Hypothalamus (tissue), 51 donors: Measurements from ENCODE around the gene VCL.
"Not testable (repeated sequence)": the region's sequence is repeated elsewhere in the genome, so short reads cannot be mapped to it uniquely, and the experiment has no call there.

Experiments used
- DNase-seq, 51 donors: peaks; one replicate each; lab custom pipeline; 2025; lab: John Stamatoyannopoulos, UW

The VCL gene

GRCh38 chr10:73997787-73998622, at the start of gene VCL:
Gene VCL, plus strand, starts transcription at chr10:73998116. Its CDS starts 92 bp downstream, at chr10:73998208.
- DNase-seq, result peak; percentile 50 to 98 (median 95)

- no peak for DNase-seq
Measured at GRCh38 chr10:73948947-73949633, 48.8 kb upstream of the VCL start.

- no peak for DNase-seq
Measured at GRCh38 chr10:73950155-73950948, 47.6 kb upstream of the VCL start.

GRCh38 chr10:73953665-73954064, 44.3 kb upstream of the VCL start:
- DNase-seq, result no peak

- DNase-seq, result no peak
Measured at GRCh38 chr10:73954737-73955136, 43.2 kb upstream of the VCL start.

- no peak for DNase-seq
Measured at GRCh38 chr10:73955719-73956118, 42.2 kb upstream of the VCL start.

GRCh38 chr10:73956476-73957359, 41.2 kb upstream of the VCL start:
- peak in 4 of 51 donors; percentile 3 to 22 (median 6) for DNase-seq

- no peak for DNase-seq
Measured at GRCh38 chr10:73959484-73960243, 38.3 kb upstream of the VCL start.

- DNase-seq, result no peak
Measured at GRCh38 chr10:73962386-73962785, 35.5 kb upstream of the VCL start.

GRCh38 chr10:73963533-73963932, 34.4 kb upstream of the VCL start:
- DNase-seq, result not testable (repeated sequence)

- DNase-seq, result no peak
Measured at GRCh38 chr10:73964743-73965142, 33.2 kb upstream of the VCL start.

GRCh38 chr10:73965267-73965889, 32.5 kb upstream of the VCL start:
- not testable (repeated sequence) for DNase-seq

GRCh38 chr10:73965890-73966768, 31.8 kb upstream of the VCL start:
- DNase-seq, result peak in 10 of 51 donors; percentile 5 to 41 (median 18)

GRCh38 chr10:73967022-73967429, 30.9 kb upstream of the VCL start:
- DNase-seq, result no peak

GRCh38 chr10:73967544-73967943, 30.4 kb upstream of the VCL start:
- no peak for DNase-seq

GRCh38 chr10:73968098-73968521, 29.8 kb upstream of the VCL start:
- peak in 1 of 51 donors; percentile 30 for DNase-seq

- no peak for DNase-seq
Measured at GRCh38 chr10:73969224-73969841, 28.6 kb upstream of the VCL start.
